Peyer's patch (tissue), 4 donors: ENCODE data around the gene ATP2B2. TPM values are rescaled to one million over a fixed set of nuclear protein-coding genes. Genes with fewer than 3 reads are reported as not detected.
A peak's percentile ranks its signal among the peaks of the same experiment; 100 is the strongest.

ENCODE experiments used
- DNase-seq, 3 donors: peaks; one replicate each; pipeline ENCODE4 v3.0.0-alpha.2; 2017 to 2019
- H3K27ac ChIP-seq, 4 donors: fragments of 200-600 bp; sonication (generic); one replicate each; pipeline ENCODE4 v1.5.1; 2016 to 2019
- H3K27me3 ChIP-seq, 2 donors: fragments of 200-600 bp; sonication (generic); one replicate each; pipeline ENCODE4 v1.5.1; 2019
- H3K36me3 ChIP-seq, 3 donors: fragments of 200-600 bp; sonication (generic); one replicate each; pipeline ENCODE4 v1.5.1; 2016 to 2019
- H3K4me1 ChIP-seq, 4 donors: fragments of 200-600 bp; sonication (generic); one replicate each; pipeline ENCODE4 v1.5.1; 2016 to 2019
- H3K4me3 ChIP-seq, 4 donors: fragments of 200-600 bp; sonication (generic); 1 replicate in 3 of 4; 2 replicates in 1 of 4; pipeline ENCODE4 v1.5.1; 2016 to 2019; ENCODE audit warnings: mild to moderate bottlenecking in 1 of 4
- H3K9me3 ChIP-seq, 4 donors: fragments of 200-600 bp; sonication (generic); one replicate each; pipeline ENCODE4 v1.5.1; 2016 to 2019; ENCODE audit warnings: mild to moderate bottlenecking in 1 of 4
- POLR2A ChIP-seq, 2 donors: fragments of 450-650 bp; IDR thresholded peaks; one replicate each; pipeline ENCODE4 v1.5.1; 2017; ENCODE audit warnings: antibody characterized with exemption in 2 of 2, mild to moderate bottlenecking in 2 of 2, moderate library complexity in 2 of 2
- total RNA-seq, 4 donors: library from RNA; depleted of rRNA; stranded (reverse); fragments of >200 nt; gene quantifications; one replicate each; pipeline ENCODE4 v1.1.0, GENCODE V29; 2016
- TF ChIP-seq, protein P1 (sequence below), 6 experiments: fragments of 450-650 bp in 4 of 6; fragments of 200-600 bp in 2 of 6; sonication (generic) in 1 of 6; IDR thresholded peaks; one replicate each; pipeline ENCODE4 v1.5.1; 2017 to 2019; ENCODE audit warnings: antibody characterized with exemption in 6 of 6, mild to moderate bottlenecking in 3 of 6, moderate library complexity in 1 of 6

Gene ATP2B2
- total RNA-seq, 4 donors from 2014 or later = not detected

DNA sequence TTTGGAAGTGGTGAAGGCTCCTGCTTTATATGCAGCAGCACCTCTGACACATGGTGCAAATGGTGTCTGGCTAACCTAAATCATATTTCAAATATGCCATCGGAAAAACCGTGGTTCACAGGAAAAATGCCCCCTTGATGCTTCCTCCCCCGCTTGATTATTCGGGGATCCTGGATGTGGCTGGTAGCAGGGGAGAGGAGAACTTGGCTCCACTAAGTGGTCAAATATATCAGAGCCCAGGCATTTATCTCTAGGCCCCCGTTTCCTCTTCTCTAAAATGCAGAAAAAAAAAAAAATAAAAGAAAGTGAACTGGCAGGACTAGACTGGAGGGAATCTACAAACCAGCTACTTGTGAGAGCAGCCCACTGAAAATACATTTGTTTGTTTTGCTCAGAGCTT, 18.2 kb upstream of the ATP2B2 start:
- Histone ChIP-seq H3K27me3 (no peaks in the 10 kb centered on the region), H3K4me1 (no peaks in the 10 kb centered on the region), H3K27ac (no peak overlapping the region), H3K9me3 (no peaks in the 10 kb centered on the region), H3K36me3 (no peaks in the 10 kb centered on the region), H3K4me3 (no peak overlapping the region)
- no peak for TF ChIP-seq POLR2A (IDR thresholded peaks at IDR 0.05)
- TF ChIP-seq, protein P1, sequence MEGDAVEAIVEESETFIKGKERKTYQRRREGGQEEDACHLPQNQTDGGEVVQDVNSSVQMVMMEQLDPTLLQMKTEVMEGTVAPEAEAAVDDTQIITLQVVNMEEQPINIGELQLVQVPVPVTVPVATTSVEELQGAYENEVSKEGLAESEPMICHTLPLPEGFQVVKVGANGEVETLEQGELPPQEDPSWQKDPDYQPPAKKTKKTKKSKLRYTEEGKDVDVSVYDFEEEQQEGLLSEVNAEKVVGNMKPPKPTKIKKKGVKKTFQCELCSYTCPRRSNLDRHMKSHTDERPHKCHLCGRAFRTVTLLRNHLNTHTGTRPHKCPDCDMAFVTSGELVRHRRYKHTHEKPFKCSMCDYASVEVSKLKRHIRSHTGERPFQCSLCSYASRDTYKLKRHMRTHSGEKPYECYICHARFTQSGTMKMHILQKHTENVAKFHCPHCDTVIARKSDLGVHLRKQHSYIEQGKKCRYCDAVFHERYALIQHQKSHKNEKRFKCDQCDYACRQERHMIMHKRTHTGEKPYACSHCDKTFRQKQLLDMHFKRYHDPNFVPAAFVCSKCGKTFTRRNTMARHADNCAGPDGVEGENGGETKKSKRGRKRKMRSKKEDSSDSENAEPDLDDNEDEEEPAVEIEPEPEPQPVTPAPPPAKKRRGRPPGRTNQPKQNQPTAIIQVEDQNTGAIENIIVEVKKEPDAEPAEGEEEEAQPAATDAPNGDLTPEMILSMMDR (IDR thresholded peaks at IDR 0.05) = no peak
- DNase-seq = peak in 2 of 3 donors; percentile 2 to 9

DNA sequence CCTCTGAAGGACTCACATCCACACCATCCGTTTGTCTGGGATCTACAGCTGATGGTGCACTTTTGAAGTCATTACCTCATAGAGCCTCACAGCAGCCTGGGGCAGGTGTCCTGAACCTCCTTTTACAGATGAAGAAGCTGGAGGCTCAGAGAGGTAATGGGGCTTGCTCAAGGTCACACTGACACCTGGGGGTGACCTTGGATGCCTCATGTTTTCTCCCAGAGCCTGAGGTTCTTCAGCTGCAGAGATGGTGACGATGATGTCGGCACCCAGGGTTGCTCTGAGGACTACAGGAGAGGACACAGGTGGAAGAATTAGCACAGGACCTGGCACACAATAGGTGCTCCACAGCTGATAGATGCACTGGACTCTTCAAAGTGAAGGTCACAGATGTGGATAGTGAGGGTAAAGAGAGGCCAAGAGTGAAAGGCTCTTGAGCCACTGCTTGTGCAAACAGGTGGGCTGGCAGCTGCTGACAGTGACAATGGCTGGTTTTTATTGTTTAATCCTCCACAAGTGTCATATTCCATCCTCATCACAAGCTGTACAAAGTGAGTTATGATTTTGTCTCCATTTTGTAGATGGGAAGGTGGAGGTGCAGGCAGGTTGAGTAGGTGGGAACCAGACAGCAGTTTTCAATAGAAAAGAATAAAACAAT, 17.4 kb upstream of the ATP2B2 start:
- DNase-seq = peak in 2 of 3 donors; percentile 8 to 40
- Histone ChIP-seq H3K9me3 (no peaks in the 10 kb centered on the region), H3K4me1 (no peaks in the 10 kb centered on the region), H3K27me3 (no peaks in the 10 kb centered on the region), H3K4me3 (no peak overlapping the region), H3K36me3 (no peaks in the 10 kb centered on the region), H3K27ac (no peak overlapping the region)
- no peak for TF ChIP-seq POLR2A (IDR thresholded peaks at IDR 0.05)
- TF ChIP-seq, protein P1 (IDR thresholded peaks at IDR 0.05) = no peak

DNA sequence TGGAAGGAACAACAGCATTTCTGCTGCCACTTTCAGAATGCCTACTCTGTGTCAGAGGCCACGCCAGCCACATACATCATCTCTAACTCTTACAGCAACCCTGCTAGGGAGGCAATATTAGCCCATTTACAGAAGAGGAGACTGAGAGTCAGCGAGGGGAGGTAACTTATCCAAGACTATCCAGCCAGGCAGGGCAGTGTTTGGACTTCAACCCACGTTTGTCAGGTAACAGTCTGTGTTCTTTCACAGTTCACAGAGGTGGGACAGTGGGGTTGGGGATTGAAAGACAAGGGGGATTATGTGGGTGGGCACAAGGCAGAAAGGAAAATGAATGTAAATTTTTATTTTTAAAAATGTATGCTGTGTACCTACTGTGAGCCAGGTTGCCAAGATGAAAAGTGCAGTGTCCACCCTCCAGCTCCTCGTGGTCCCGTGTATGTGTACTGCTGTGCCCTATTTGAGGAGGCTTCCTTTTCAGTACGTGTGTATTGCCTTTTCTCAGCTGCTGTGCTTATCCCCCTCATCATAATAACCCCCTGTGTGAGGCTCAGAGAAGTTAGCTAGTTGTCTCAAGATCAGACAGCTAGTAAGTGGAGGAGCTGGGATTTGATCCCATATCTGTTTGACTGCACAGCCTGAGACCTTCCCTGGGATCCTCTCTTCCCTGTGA, 16.5 kb upstream of the ATP2B2 start:
- H3K27ac ChIP-seq = no peak overlapping the region
- peak in 1 of 3 donors; percentile 17 for DNase-seq
- no peaks in the 10 kb centered on the region for H3K27me3 ChIP-seq
- no peak for TF ChIP-seq POLR2A (IDR thresholded peaks at IDR 0.05)
- TF ChIP-seq, protein P1 (IDR thresholded peaks at IDR 0.05) = no peak
- H3K4me3 ChIP-seq = no peak overlapping the region
- no peaks in the 10 kb centered on the region for H3K4me1 ChIP-seq
- H3K36me3 ChIP-seq = no peaks in the 10 kb centered on the region
- no peaks in the 10 kb centered on the region for H3K9me3 ChIP-seq

DNA sequence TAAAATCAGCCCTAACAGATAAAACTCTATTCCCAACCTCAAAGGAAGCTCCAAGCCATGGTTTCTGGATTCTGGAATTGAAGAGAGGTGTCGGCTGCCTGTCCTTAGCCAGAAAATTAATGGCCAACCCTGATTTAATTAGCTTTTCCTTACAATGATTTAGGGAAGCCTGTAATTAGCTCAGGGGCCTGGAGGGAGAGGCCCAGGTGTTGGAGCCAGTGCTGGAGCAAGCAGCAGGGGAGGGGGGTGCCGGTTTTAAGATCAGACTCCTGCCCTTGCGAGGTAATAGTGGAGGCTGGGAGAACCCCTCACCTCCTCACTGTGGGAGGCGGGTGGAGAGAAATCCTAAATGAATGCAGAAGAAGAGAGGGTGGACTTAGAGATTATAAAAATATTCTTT, 14.7 kb upstream of the ATP2B2 start:
- peak in 1 of 3 donors; percentile 8 for DNase-seq
- H3K9me3 ChIP-seq = no peaks in the 10 kb centered on the region
- TF ChIP-seq POLR2A (IDR thresholded peaks at IDR 0.05) = no peak
- TF ChIP-seq, protein P1 (IDR thresholded peaks at IDR 0.05) = no peak
- no peaks in the 10 kb centered on the region for H3K27me3 ChIP-seq
- H3K4me3 ChIP-seq = no peak overlapping the region
- no peak overlapping the region for H3K27ac ChIP-seq
- no peaks in the 10 kb centered on the region for H3K4me1 ChIP-seq
- no peaks in the 10 kb centered on the region for H3K36me3 ChIP-seq

DNA sequence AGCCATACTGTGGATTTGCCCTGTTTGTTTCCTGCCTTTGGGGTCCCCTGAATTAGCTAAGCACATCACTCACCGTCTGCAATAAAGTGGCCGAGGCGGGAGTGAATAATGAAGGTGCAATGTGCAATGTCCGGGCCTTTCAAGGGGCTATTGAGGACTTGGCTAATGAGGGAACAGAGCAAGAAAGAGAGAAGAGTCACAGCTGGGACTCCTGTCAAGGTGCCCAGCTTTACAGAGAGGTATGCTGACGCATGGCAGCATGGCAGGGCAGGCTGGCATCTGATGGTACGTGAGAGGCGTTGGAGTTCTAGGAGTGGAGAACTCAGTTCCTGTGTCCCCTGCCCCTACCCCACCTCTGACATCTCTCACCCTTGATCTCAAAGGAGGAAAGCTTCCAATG, 13.8 kb upstream of the ATP2B2 start:
- Histone ChIP-seq H3K27ac (no peak overlapping the region), H3K36me3 (no peaks in the 10 kb centered on the region), H3K27me3 (no peaks in the 10 kb centered on the region), H3K4me1 (no peaks in the 10 kb centered on the region), H3K9me3 (no peaks in the 10 kb centered on the region), H3K4me3 (no peak overlapping the region)
- no peak for TF ChIP-seq POLR2A (IDR thresholded peaks at IDR 0.05)
- TF ChIP-seq, protein P1 (IDR thresholded peaks at IDR 0.05) = no peak
- DNase-seq = peak; percentile 11 to 14 (median 12)
